ENCODE data around the gene CDK13.

Gene CDK13

GRCh38 chr7:39950473-39951225 is 593 bp downstream of the CDK13 start:
- DNase-seq: peak; percentile 49

DNA sequence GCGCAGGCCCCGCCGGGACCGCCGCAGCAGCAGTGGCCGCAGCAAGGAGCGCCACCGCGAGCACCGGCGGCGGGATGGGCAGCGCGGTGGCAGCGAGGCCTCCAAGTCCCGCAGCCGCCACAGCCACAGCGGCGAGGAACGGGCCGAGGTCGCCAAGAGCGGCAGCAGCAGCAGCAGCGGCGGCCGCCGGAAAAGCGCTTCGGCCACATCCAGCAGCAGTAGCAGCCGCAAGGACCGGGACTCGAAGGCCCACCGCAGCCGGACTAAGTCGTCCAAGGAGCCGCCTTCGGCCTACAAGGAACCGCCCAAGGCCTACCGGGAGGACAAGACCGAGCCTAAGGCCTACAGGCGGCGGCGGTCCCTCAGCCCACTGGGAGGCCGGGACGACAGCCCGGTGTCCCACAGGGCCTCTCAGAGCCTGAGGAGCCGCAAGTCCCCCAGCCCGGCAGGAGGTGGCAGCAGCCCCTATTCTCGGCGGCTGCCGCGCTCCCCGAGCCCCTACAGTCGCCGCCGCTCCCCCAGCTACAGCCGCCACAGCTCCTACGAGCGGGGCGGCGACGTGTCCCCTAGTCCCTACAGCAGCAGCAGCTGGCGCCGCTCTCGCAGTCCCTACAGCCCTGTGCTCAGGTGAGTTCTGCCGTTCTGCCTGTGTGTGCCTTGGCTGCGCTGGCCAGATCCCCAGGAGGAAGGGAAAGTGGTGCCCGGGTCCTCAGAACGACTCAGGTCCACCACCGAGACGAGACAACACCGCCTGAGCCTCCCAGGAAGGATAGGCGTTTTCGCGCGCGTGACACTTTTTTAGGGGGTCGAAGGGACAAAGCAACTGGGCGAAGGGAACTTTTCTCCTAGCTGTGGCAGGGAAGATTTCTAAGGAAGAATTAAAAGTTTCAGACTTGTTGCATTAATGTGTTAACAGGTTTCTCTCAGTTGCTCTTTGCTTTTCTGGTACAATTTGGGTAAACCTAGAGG is 1.5 kb downstream of the CDK13 start:
- peak; percentile 65 for DNase-seq

DNA sequence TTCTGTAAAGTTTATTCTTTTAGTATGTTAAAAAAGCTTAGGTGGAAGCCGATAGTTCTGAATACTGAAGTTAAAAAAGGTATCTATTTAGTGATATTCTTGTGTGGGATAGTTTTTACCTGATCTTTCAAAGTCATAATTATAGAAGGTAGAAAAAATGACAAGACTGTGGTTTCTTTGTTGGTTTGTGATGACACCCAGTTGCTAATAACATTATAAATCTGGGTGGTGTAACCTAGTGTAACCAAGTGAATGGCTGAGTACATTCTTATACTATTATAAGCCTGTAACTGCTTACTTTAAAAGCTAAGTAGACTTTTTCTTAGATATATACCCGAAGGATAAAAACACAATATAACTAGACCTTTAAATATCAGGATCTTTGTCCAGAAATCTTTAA is 2.3 kb downstream of the CDK13 start:
- DNase-seq: peak; percentile 26

GRCh38 chr7:39952803-39953202 is 2.7 kb downstream of the CDK13 start:
- DNase-seq: peak; percentile 6

- DNase-seq: no peak
These were observed 4.6 kb downstream of the CDK13 start for GRCh38 chr7:39954694-39955093.

DNA sequence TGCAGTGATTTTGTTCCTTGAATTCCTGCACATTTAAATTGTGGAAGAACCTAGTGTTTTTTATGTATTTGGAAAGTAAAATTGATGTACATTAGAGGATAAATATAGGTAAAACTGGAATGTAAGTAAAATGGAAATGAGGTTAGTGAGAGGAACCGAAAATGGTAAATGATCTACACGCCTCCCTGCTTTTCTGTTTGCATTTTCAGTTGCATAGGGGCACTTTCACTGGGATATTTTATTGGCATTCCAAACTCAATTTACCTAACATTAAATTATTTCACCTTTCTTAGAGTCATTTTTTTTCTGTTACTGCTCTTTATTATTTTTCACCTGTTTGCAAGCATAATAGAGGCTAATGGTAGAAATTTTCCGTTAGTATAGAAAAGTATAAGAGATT is 8.0 kb downstream of the CDK13 start:
- DNase-seq: no peak

GRCh38 chr7:39967406-39968161 is 17.5 kb downstream of the CDK13 start:
- peak; percentile 50 for DNase-seq

DNA sequence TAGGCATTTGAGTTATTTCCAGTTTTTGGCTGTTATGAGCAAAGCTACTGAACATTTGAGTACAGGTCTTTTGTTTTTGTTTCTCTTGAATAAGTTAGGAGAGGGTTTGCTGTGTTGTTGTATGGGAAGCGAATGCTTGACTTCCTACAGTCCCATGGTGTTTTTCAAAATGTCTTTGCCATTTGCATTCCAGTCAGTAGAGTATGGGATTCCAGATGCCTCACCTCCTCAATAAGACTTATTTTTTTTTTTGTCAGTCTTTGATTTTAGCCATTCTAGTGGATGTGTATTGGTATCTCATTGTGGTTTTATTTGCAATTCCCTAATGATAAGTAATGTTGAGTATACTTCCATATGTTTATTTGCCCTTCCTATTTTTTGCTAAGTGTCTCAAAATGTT is 19.4 kb downstream of the CDK13 start:
- DNase-seq: no peak

- DNase-seq: no peak
These were observed 21.9 kb downstream of the CDK13 start for GRCh38 chr7:39971924-39972323.

GRCh38 chr7:39973801-39974200 is 23.7 kb downstream of the CDK13 start:
- no peak for DNase-seq

GRCh38 chr7:39978230-39978934 is 28.3 kb downstream of the CDK13 start:
- no peak for DNase-seq

DNA sequence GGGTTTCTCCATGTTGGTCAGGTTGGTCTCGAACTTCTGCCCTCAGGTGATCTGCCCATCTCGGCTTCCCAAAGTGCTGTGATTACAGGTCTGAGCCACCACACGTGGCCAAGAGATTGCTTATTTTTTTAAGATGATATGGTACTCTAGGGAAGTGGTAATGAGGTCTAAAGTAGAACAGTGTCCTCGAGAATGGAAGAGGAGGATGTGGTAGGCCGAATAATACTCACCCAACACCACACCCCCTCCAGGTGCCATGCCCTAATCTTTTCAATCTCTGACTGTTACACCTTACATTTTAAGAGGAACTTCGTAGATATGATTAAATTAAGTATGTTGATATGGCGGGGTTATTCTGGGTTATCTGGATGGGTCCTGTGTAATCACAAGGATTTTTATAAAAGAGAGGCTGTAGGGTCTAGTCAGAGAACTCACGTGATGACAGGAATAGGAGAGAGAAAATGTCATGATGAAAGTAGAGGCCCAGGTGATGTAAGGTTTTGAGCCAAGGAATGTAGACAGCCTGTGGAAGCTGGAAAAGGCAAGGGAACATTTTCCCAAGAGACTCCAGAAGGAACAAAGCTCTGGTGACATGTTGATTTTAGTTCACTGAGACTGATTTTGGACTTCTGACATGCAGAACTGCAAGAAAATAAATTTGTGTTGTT is 29.5 kb downstream of the CDK13 start:
- no peak for DNase-seq

DNA sequence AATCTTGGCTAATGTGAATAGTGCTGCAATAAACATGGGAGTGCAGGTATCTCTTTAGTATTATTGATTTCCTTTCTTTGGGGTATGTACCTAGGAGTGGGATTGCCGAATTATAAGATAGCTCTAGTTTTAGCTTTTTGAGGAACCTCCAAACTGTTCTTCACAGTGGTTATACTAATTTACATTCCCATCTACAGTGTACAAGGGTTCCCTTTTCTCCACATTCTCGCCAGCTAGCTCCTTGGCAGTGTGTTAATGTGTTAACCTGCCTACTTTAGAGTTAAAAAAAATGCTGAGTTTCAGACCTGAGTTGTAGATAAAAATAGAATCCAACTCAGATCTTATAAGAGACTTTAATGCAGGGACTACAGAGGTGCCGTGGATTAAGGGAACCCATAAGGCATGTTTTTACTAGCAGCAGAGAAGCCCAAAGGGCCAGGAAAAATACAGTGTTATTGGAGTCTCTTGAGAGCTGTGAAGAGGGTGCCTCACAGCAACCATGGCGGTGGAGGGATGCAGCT is 35.4 kb downstream of the CDK13 start:
- DNase-seq: peak; percentile 17

GRCh38 chr7:39987641-39988347 is 37.7 kb downstream of the CDK13 start:
- DNase-seq: no peak

DNA sequence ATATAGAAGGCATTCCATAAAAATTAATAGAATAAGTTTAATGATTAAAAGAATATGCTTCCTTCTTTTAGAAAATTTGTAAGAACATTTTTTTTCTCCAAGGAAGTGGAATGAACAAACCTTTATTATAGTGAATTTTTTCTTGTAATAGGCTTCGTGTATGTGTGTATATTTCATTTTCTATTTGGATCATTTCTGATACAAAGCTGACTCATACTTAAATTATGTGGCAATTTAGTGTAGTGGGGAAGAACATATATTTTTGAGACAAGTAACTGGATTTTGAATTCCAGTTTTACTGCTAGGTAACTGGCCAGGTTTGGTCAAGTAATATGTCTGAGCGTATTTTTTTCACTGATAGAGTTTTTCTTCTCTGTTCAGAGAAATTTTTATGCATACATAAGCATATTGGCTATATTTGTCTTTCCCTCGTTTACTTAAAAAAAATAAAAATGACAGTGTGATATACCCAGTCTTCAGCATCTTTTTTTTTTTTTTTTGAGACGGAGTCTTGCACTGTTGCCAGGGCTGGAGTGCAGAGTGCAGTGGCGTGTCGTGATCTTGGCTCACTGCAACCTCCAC is 50.8 kb downstream of the CDK13 start:
- DNase-seq: peak; percentile 43

DNA sequence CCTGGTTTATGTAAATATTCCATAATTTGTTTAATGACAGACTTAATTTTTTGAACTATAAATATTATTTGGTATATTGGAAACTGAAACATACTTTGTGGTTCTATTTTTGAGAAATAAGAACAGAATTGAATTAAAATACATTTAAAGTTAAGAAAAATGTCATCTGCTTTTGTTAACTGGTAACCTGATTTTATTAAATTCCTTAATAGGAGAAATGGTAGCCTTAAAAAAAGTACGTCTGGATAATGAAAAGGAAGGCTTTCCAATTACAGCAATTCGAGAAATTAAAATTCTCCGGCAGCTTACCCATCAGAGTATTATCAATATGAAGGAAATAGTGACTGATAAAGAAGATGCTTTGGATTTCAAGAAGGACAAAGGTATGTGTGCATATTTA is 51.6 kb downstream of the CDK13 start:
- no peak for DNase-seq

DNA sequence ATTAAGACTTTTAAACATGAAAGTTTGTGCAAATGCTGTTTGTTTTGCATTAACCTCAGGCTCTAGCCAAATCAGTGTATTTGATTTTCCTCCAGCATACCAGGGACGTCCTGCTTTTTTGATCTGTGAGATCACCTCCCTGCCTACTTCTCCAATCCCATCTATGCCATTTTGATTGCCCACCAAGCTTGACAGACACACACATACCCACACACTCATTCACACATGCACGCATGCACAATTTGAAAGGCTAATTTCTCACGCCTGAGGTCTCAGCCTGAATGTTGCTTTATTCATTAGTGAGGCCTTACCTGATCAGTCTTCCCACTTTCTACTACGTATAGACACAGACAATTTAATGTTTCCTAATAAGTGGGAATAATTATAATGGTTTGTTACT is 53.5 kb downstream of the CDK13 start:
- no peak for DNase-seq

GRCh38 chr7:40008223-40008815 is 58.3 kb downstream of the CDK13 start:
- DNase-seq: no peak

DNA sequence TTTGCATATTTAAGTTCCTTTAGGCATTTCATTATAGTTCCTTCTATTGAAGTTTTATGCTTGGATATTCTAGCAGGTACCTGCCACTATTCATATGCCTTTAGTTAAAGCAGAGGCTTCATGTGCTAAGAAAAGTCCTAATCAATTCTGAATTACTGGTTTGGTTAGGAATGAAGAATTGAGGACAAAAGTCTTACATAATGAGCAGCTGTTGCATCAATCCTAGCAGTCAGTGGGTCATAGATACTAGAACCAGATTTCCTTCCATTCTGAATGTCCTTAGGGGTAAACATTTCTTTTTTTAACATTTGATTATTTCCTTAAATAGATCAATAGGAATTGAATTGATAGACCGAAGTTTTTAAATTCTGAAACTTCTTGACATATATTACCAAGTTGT is 59.2 kb downstream of the CDK13 start:
- DNase-seq: no peak

DNA sequence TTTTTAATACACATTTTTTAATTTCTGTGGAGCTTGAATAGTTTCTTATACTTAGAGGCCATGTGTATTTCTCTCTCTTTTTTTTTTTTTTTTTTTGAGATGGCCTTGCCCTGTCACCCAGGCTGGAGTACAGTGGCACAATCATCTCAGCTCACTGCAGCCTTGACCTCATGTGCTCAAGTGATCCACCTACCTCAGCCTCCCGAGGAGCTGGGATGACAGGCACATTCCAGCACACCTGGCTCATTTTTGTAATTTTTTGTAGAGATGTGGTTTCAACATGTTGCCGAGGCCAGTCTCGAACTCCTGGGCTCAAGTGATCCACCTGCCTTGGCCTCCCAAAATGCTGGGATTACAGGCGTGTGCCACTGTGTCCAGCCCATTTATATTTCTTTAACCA is 64.3 kb downstream of the CDK13 start:
- DNase-seq: no peak
